Esophagus mucosa (tissue), 1 donor: ENCODE data around the gene SORT1. TPM values are rescaled to one million over a fixed set of nuclear protein-coding genes. Genes with fewer than 3 reads are reported as not detected.
"Not testable (repeated sequence)": the region's sequence is repeated elsewhere in the genome, so short reads cannot be mapped to it uniquely, and the experiment has no call there.

ENCODE experiments used
- ATAC-seq: fragments of 200-7000 bp; cut with Tn5 transposase; one replicate; pipeline ENCODE4 v1.9.1; 2020
- total RNA-seq: library from RNA; stranded (reverse); gene quantifications from one replicate; pipeline ENCODE4 v1.2.4, GENCODE V29; 2023
- donor health status: DM: yes; HTN: yes; CAD: no.

The SORT1 gene
- total RNA-seq, result 60.6 TPM

DNA sequence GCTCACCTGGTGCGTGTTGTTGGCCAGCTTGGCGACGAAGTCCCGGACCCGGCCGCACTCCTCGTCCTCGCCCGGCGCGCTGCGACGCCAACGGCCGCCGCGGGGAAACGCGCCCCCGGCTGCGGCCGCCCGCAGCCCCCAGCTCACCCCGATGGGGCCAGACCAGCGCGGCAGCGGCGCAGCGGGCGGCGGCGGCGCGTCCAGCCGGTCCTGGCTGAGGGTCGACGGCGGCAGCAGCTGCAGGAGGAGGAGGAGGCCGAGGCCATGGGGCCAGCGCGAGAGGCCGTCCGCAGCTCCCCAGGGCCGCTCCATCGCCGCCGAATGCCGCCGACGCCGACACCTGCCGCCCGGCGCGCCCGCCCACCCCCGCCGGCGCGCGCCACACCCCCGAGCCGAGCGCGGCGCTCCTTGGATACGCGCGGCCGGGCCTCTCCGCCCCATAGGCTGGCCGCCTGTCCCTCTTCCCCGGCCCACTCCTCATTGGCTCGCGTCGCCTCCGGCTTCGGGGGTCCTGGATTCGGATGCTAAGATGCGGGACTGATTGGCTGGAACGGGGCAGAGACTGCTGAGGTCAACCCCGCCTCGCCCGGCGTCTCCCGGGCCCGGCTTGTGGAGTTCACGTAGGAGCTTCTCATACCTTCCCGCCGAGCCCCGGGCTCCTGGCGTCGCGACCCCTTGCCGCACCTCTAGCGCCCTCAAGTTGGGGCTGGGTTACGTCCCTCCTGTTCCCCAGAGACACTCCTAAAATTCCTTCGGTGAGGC, at the start of gene SORT1:
Gene SORT1, minus strand, starts transcription at position 338 of the 762 bp plus-strand sequence. Its CDS starts 26 bp downstream, at position 312.
- ATAC-seq, result peak; percentile 89

- ATAC-seq, result not testable (repeated sequence)
Observed at GRCh38 chr1:109445949-109446695, 48.4 kb upstream of the SORT1 start.

- ATAC-seq, result no peak
Observed at GRCh38 chr1:109444346-109444745, 46.6 kb upstream of the SORT1 start.

DNA sequence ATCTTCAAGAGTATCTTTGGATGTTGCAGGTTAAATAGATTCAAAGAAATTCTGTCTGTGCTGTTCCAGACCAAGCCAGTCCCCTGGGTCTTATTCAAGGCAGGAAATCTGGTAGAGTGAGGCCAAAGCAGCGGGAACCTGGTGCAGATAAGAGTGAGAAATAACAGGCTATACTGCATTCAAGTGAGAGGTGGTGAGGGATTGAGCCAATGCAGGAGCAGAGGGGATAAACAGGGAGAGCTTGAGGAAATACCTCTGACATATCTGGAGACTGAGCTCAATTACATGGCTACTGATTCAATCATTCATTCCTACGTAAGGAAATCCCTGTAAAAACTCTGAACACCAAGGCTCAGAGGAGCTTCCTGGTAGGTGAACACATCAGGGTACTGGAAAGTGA, 45.8 kb upstream of the SORT1 start:
- ATAC-seq, result no peak

GRCh38 chr1:109441069-109441468, 43.4 kb upstream of the SORT1 start:
- no peak for ATAC-seq

DNA sequence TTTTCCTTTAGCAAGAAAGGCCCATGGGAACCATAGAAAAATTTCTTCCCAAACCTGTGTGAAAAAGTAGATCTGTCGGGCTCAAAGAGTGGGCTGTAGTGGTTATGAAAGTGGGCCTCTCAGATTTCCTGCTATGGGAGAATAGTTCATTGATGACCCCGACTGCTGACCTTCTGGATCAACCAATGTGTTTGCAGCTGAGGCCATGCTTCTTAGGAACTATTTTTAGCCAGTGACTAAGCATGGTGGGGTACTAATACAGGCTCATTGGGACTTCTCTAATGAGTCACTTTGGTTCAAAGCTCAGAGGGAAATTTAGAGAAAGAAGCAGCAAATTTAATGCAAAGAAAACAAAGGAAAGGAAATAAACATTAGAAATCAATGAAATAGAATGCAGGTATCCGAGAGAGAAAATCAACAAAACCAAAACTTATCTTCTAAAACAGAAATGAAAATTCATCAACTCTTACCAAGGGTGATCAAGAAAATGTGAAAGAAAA, 41.1 kb upstream of the SORT1 start:
- no peak for ATAC-seq

DNA sequence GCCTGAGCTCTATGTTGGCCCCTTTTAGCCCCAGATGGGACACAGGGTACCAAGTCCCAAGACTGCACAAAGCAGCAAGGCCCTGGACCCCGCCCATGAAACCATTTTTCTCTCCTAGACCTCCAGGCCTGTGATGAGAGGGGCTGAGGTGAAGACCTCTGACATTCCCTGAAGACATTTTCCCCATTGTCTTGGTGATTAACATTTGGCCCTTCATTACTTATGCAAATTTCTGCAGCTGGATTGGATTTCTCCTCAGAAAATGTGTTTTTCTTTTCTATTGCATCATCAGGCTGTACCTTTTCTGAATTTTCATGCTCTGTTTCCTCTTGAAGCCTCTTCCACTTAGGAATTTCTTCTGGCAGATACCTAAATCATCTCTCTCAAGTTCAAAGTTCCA, 36.8 kb upstream of the SORT1 start:
- ATAC-seq, result no peak

DNA sequence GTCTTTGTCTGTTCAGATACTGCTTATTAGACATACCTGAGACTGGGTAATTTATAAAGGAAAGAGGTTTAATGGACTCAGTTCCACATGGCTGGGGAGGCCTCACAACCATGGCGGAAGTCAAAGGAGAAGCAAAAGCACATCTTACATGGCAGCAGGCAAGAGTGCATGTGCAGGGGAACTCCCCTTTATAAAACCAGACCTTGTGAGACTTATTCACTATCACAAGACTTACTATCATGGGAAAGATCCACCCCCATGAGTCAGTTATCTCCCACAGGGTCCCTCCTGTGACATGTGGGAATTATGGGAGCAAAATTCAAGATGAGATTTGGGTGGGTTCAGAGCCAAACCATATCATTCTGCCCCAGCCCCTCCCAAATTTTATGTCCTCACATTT, 35.6 kb upstream of the SORT1 start:
- no peak for ATAC-seq

GRCh38 chr1:109432336-109432735, 34.6 kb upstream of the SORT1 start:
- ATAC-seq, result no peak

DNA sequence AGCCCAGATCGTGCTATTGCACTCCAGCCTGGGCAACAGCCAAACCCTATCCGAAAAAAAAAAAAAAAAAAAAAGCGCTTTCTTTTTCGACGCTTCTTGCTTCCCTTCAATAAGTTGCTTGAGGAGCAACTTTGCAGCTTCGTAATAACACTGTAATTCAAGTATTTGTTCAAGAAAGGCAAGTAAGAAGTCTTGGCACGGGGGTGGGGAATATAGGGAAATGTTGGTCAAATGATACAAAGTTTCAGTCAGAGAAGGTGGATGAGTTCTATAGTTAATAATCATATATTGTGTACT, 29.4 kb upstream of the SORT1 start:
- no peak for ATAC-seq

DNA sequence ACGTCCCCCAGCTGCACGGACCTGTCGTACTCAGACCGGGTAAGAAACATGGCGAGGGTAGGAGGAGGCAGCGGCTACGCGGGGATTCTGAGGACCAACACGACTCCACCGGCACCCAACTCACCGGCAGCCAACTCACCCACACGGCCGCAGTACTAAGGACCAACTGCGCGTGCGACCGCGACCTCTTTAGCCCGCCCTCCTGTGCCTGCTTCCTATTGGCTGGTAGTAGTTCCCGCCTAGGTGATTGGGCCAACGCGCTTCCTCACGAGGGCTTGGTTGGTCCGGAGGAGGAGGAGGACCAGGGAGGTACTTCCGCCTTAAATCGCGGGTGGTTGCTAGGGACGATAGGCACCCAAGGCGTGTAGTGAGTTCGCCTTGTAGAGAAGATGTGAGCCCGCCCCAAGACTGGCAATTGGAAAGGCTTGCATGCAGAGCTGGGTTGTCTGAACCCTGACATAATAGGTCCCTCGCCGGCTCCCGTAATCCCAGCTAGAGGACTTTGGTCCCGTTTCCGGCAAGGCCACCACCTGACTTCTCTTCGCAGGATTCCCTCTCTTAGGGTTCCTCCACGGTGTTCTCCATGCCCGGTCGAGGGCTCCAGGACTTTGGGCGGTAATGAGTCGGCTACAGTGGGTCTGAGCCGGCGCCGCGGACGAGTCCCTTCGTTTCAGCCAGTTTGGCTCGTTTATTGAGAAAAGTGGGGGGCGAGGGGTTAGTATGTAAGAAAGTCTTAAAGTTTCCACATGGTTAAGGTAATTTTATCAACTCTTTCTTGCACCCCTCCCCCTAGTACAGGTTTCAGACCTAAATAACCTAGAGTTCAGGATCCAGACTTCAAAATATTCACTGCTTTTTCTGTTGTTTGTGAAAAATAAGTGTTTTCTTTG, 28.8 kb upstream of the SORT1 start, which contains the start of gene PSMA5:
Gene PSMA5, minus strand, starts transcription at position 168 of the 890 bp plus-strand sequence. Its CDS starts 118 bp downstream, at position 50.
- ATAC-seq, result peak; percentile 99

DNA sequence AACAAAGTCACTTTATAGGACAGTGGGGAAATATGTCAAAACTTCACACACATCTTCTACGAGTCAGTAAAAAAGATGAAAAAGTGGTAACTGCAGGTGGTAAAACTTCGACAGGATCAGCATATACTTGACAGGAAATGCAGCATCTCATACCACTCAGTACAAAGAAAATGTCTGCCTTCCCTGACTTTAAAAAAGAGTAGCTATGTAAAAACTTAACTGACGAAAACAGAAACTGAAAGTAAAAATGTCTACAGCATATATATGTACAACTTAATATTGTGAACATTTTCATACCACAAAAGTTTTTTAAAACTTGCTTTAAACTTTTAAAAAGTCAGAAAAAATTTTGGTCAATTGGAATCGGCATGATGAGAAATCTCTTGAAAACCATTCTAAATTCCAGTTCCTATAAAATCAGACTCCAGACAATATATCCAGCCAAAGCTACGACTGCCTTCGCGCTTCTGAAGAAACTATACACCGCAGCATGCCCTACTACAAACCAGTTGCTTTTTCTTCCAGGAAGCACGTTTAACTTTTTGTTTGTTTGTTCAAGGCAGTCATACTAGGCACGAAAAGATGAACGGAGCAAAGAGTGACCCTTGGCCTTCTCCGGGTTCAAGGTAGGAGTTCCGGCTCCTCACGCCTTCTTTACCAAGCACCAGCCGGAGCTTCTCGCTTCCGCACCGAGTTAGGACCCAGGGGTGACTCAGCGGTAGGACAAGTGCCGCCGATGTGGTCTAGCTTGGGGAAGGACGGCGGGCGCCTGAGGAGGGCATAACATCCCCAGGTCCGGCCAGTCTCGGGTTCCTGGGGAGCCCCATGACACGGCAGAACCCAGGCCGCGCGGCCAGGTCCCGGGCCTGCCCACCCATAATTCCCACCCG, 27.9 kb upstream of the SORT1 start:
- peak; percentile 52 for ATAC-seq

- no peak for ATAC-seq
Observed at GRCh38 chr1:109423498-109423897, 25.8 kb upstream of the SORT1 start.

DNA sequence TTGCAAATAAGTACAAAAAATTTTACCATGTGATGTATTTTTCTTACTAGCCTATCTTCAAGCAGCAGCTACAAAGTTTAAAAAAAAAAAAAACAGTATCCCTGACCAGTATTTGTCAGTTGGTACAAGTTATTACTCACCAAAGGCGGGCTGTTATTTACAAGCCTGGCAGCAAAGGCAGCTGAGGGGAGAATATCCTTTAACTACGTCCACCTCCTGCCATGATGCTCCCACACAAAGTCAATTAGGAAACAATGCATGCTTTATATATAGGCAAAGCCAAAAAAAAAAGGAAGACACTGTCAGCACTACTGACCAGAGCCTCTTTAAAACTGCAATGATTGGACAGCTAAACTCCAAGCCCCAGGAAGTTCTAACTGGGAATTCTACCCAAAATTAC, 14.8 kb upstream of the SORT1 start:
- ATAC-seq, result no peak

DNA sequence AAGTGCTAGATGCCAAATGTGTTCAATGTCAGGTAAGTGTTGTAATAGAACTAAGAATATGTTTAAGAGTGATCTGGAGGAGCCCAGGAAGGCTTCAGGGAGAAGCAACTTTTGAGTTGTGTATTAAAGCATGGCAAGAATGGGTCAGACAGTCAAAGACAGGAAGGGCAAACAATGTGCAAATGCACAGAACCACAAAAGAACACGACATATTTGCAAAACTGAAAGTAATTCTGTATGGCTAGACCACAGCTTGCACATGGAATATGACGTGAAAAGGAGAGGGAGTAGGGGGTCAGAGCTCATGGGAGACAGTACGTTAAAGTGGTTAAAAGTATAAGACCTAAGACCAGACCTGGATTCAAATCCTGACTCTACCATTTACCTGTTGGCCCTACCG, 7.1 kb upstream of the SORT1 start:
- no peak for ATAC-seq

GRCh38 chr1:109402025-109402424, 4.3 kb upstream of the SORT1 start:
- ATAC-seq, result no peak

- ATAC-seq, result no peak
Observed at GRCh38 chr1:109400035-109400655, 2.4 kb upstream of the SORT1 start.

- peak; percentile 43 for ATAC-seq
Observed at GRCh38 chr1:109399326-109399957, 1.7 kb upstream of the SORT1 start.

GRCh38 chr1:109398343-109399225, 866 bp upstream of the SORT1 start:
- ATAC-seq, result peak; percentile 70
